Keratinocyte (primary cell): ENCODE data around the gene TBC1D22B. TPM values are rescaled to one million over a fixed set of nuclear protein-coding genes. Genes with fewer than 3 reads are reported as not detected.

ENCODE experiments used
- DNase-seq: peaks from one replicate; pipeline ENCODE4 v3.0.0-alpha.2; 2011; ENCODE audit warnings: low read depth, missing footprints, low spot score
- FAIRE-seq: peaks from 2 replicates; lab custom pipeline; 2011; peaks lifted over from hg19 to GRCh38; lab: Jason Lieb, UNC
- H2AFZ ChIP-seq: 2 replicates; pipeline ENCODE4 v1.6.0; 2012; ENCODE audit warnings: low read length, control low read depth, inconsistent platforms; ENCODE audit not compliant: control insufficient read depth
- H3K27ac ChIP-seq: 2 replicates; pipeline ENCODE4 v1.5.1; 2011; ENCODE audit warnings: low read length; ENCODE audit not compliant: control insufficient read depth, insufficient read depth
- H3K27me3 ChIP-seq: 3 replicates; pipeline ENCODE4 v1.6.0; 2011; ENCODE audit warnings: low read length; ENCODE audit not compliant: control insufficient read depth, insufficient read depth; ENCODE audit errors: extremely low read depth
- H3K36me3 ChIP-seq, 2 experiments: 2 replicates in 1 of 2; 3 replicates in 1 of 2; pipeline ENCODE4 v1.5.1; 2011; ENCODE audit warnings: low read length in 2 of 2, mild to moderate bottlenecking in 1 of 2; ENCODE audit not compliant: control insufficient read depth in 2 of 2, insufficient read depth in 2 of 2; ENCODE audit errors: extremely low read depth in 1 of 2
- H3K4me1 ChIP-seq: 3 replicates; pipeline ENCODE4 v1.5.1; 2011; ENCODE audit warnings: low read length; ENCODE audit not compliant: control insufficient read depth, insufficient read depth; ENCODE audit errors: extremely low read depth
- H3K4me2 ChIP-seq: 3 replicates; pipeline ENCODE4 v1.6.0; 2011; ENCODE audit warnings: low read depth, low read length; ENCODE audit not compliant: control insufficient read depth, insufficient read depth; ENCODE audit errors: extremely low read depth
- H3K4me3 ChIP-seq, 3 experiments: fragments of 200-600 bp in 1 of 3; sonication (generic) in 1 of 3; 2 replicates in 2 of 3; 3 replicates in 1 of 3; pipeline ENCODE4 v1.5.1; 2011 to 2016; ENCODE audit warnings: low read length in 3 of 3, mild to moderate bottlenecking in 3 of 3, control low read depth in 2 of 3, inconsistent platforms in 1 of 3, low read depth in 1 of 3, mixed read lengths in 1 of 3, mixed run types in 1 of 3, moderate library complexity in 1 of 3; ENCODE audit not compliant: control insufficient read depth in 2 of 3, insufficient read depth in 2 of 3; ENCODE audit errors: extremely low read depth in 1 of 3
- H3K79me2 ChIP-seq: 2 replicates; pipeline ENCODE4 v1.6.0; 2012; ENCODE audit warnings: low read length; ENCODE audit not compliant: control insufficient read depth, insufficient read depth
- H3K9ac ChIP-seq: 3 replicates; pipeline ENCODE4 v1.6.0; 2011; ENCODE audit warnings: low read length; ENCODE audit not compliant: control insufficient read depth, insufficient read depth; ENCODE audit errors: extremely low read depth
- H3K9me1 ChIP-seq: 3 replicates; pipeline ENCODE4 v1.6.0; 2011; ENCODE audit warnings: low read length; ENCODE audit not compliant: control insufficient read depth, insufficient read depth; ENCODE audit errors: extremely low read depth
- H3K9me3 ChIP-seq: 2 replicates; pipeline ENCODE4 v1.5.1; 2012; ENCODE audit warnings: low read depth, low read length; ENCODE audit not compliant: control insufficient read depth
- H4K20me1 ChIP-seq: 3 replicates; pipeline ENCODE4 v1.6.0; 2011; ENCODE audit warnings: low read length; ENCODE audit not compliant: control insufficient read depth, insufficient read depth; ENCODE audit errors: extremely low read depth
- EZH2 ChIP-seq: IDR thresholded peaks from one replicate; pipeline ENCODE4 v1.6.1; 2012; ENCODE audit warnings: inconsistent platforms, mild to moderate bottlenecking, low read length, moderate library complexity
- dilution Hi-C: fragments of 300-500 bp; cut with MboI; formaldehyde crosslinking; loops from one replicate; pipeline ENCODE4 v1.7.0; 2020; ENCODE audit warnings: low sequenced_read_pairs; ENCODE audit not compliant: extremely low pct_ligation_motif_present
- polyA plus RNA-seq, 5 experiments: library from polyadenylated mRNA; depleted of rRNA in 3 of 5; stranded (reverse) in 3 of 5; stranded (forward) in 1 of 5; unstranded in 1 of 5; fragments of >200 nt; gene quantifications; 1 replicate in 1 of 5; 2 replicates in 3 of 5; 3 replicates in 1 of 5; pipeline versions ENCODE4 v1.2.1 to v1.2.3, GENCODE V29; 2011 to 2012; ENCODE audit warnings: missing spikeins in 2 of 5, low read depth in 1 of 5, low replicate concordance in 1 of 5
- TF ChIP-seq, protein P1 (sequence below), 3 experiments: IDR thresholded peaks in 1 of 3; conservative IDR thresholded peaks in 1 of 3; optimal IDR thresholded peaks in 1 of 3; 2 replicates in 2 of 3; 3 replicates in 1 of 3; pipeline versions ENCODE3 to v1.5.1; 2011; ENCODE audit warnings: low read length in 3 of 3, mild to moderate bottlenecking in 3 of 3, moderate library complexity in 2 of 3, control low read depth in 1 of 3, inconsistent platforms in 1 of 3; ENCODE audit not compliant: insufficient read depth in 2 of 3; ENCODE audit errors: extremely low read depth in 1 of 3

Gene TBC1D22B
- polyA plus RNA-seq, 1 donor (not counting 4 experiments of a cell fraction or from before 2014, with no cell fraction given), result 5.9 TPM

DNA sequence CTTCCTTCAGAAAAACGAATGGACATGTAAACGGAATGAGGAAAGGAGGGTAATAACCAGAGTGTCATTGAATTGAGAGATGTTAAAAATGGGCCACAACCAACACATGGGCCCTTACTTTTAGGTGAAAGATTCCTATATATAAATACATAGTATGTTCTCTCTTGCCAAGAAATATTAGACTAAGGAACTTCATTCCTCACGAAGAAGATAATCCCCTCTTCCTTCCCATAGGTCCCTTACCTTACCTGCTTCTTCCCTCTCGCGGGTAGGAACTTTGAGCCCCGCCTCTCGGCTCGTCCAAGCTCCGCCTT lies 295 bp upstream of the TBC1D22B start:
- Histone ChIP-seq H3K79me2 (peaks cover 40% of the 10 kb centered on the region), H3K27ac (peak overlapping the region; percentile 97), H3K27me3 (no peaks in the 10 kb centered on the region), H3K4me3 (peak overlapping the region; percentile 76 to 96 (median 79)), H3K9ac (peak overlapping the region; percentile 98), H3K4me1 (peaks cover 22% of the 10 kb centered on the region), H3K9me1 (peaks cover under 1% of the 10 kb centered on the region), H2AFZ (peak overlapping the region; percentile 94), H3K4me2 (peak overlapping the region; percentile 96), H4K20me1 (no peaks in the 10 kb centered on the region), H3K36me3 (peaks cover 0 to 4% of the 10 kb centered on the region in 2 experiments), H3K9me3 (no peaks in the 10 kb centered on the region)
- TF ChIP-seq EZH2, result no peak
- TF ChIP-seq, protein P1, sequence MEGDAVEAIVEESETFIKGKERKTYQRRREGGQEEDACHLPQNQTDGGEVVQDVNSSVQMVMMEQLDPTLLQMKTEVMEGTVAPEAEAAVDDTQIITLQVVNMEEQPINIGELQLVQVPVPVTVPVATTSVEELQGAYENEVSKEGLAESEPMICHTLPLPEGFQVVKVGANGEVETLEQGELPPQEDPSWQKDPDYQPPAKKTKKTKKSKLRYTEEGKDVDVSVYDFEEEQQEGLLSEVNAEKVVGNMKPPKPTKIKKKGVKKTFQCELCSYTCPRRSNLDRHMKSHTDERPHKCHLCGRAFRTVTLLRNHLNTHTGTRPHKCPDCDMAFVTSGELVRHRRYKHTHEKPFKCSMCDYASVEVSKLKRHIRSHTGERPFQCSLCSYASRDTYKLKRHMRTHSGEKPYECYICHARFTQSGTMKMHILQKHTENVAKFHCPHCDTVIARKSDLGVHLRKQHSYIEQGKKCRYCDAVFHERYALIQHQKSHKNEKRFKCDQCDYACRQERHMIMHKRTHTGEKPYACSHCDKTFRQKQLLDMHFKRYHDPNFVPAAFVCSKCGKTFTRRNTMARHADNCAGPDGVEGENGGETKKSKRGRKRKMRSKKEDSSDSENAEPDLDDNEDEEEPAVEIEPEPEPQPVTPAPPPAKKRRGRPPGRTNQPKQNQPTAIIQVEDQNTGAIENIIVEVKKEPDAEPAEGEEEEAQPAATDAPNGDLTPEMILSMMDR (optimal IDR thresholded peaks at IDR 0.05 in 1 of 3, IDR thresholded peaks at IDR 0.05 in 1 of 3, conservative IDR thresholded peaks at IDR 0.05 in 1 of 3; ENCODE audit: extremely low read depth in 1 of 3, insufficient read depth in 2 of 3, low read length in 3 of 3), result no peak
- dilution Hi-C loops, result no loop called here
- no peak for FAIRE-seq
- DNase-seq, result no peak

DNA sequence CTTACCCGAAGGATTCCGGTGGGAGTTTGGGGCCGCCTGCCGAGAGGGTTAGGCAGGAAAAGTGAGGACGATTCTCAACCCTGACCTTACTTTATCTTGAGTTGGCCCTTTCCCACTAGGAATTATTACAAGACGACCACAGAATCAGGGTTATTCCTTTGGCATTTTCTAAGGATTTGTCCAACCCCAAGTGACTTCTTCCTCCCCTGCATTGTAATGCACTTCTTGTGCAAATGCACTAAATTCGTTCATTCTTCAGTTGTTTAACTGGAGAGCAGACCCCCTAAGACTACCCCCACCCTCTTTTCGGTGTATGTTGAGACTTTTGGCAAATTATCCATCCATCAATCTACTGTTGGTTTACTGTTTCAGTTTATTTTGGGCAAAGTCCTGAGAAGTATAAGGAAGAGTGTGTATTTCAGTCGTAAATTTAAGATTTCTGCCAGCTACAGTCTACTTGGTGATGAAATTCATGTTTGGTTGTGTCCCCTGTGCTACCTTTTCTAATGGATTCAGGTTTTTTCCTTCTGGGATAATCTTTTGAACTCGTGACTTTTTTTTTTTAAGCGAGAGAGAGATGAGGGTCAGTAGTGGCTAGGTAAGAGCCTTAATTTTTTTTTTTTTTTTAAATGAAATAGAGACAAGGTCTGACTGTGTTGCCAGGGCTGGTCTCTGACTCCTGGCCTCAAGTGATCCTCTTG lies 983 bp downstream of the TBC1D22B start:
- Histone ChIP-seq H3K9me1 (peaks cover 3% of the 10 kb centered on the region), H3K27ac (peak overlapping the region; percentile 97), H3K4me1 (peaks cover 25% of the 10 kb centered on the region), H3K9me3 (no peaks in the 10 kb centered on the region), H3K4me2 (peak overlapping the region; percentile 93), H3K9ac (peak overlapping the region; percentile 98), H3K79me2 (peaks cover 51% of the 10 kb centered on the region), H3K4me3 (peak overlapping the region; percentile 76 to 96 (median 79)), H3K36me3 (peaks cover 0 to 4% of the 10 kb centered on the region in 2 experiments), H4K20me1 (no peaks in the 10 kb centered on the region), H3K27me3 (no peaks in the 10 kb centered on the region), H2AFZ (peak overlapping the region; percentile 75)
- FAIRE-seq, result no peak
- dilution Hi-C loops, result no loop called here
- TF ChIP-seq EZH2, result no peak
- TF ChIP-seq, protein P1 (optimal IDR thresholded peaks at IDR 0.05 in 1 of 3, IDR thresholded peaks at IDR 0.05 in 1 of 3, conservative IDR thresholded peaks at IDR 0.05 in 1 of 3; ENCODE audit: extremely low read depth in 1 of 3, insufficient read depth in 2 of 3, low read length in 3 of 3), result no peak
- DNase-seq, result no peak
